GM23338 (cell line): ENCODE measurements around the gene DDX41. TPM values are rescaled to one million over a fixed set of nuclear protein-coding genes. Genes with fewer than 3 reads are reported as not detected.

Source experiments
- ATAC-seq: fragments of 200-7000 bp; cut with Tn5 transposase; 3 replicates; pipeline ENCODE4 v1.9.1; 2020
- DNase-seq: peaks from one replicate; pipeline ENCODE4 v3.0.0-alpha.2; 2015; ENCODE audit warnings: low spot score
- H2AFZ ChIP-seq: fragments of 200-600 bp; sonication (generic); 2 replicates; pipeline ENCODE4 v1.8.0; 2016; ENCODE audit warnings: antibody characterized with exemption, mild to moderate bottlenecking, moderate library complexity
- H3F3A ChIP-seq: fragments of 200-600 bp; sonication (generic); replicated peaks from 2 replicates; pipeline ENCODE4 v1.8.0; 2017; ENCODE audit warnings: antibody characterized with exemption, mixed run types, low read depth
- H3K27ac ChIP-seq: fragments of 200-600 bp; sonication (generic); 2 replicates; pipeline ENCODE4 v1.6.1; 2016; ENCODE audit warnings: low read depth
- H3K27me3 ChIP-seq: fragments of 200-600 bp; sonication (generic); 2 replicates; pipeline ENCODE4 v1.8.0; 2016; ENCODE audit warnings: mild to moderate bottlenecking, mixed run types, moderate library complexity; ENCODE audit not compliant: insufficient read depth
- H3K36me3 ChIP-seq: fragments of 200-600 bp; sonication (generic); 2 replicates; pipeline ENCODE4 v1.8.0; 2016; ENCODE audit warnings: mild to moderate bottlenecking; ENCODE audit not compliant: insufficient read depth
- H3K4me1 ChIP-seq: fragments of 200-600 bp; sonication (generic); 2 replicates; pipeline ENCODE4 v1.8.0; 2016; ENCODE audit warnings: mild to moderate bottlenecking, moderate library complexity; ENCODE audit not compliant: insufficient read depth
- H3K4me2 ChIP-seq: fragments of 200-600 bp; sonication (generic); 2 replicates; pipeline ENCODE4 v1.7.1; 2017; ENCODE audit warnings: mixed run types
- H3K4me3 ChIP-seq: fragments of 200-600 bp; sonication (generic); 2 replicates; pipeline ENCODE4 v1.6.1; 2016; ENCODE audit warnings: mixed run types
- H3K79me2 ChIP-seq: fragments of 200-600 bp; sonication (generic); replicated peaks from 2 replicates; pipeline ENCODE4 v1.8.0; 2017; ENCODE audit warnings: mild to moderate bottlenecking; ENCODE audit not compliant: insufficient read depth
- H3K9me2 ChIP-seq: fragments of 200-600 bp; sonication (generic); 2 replicates; pipeline ENCODE4 v1.8.0; 2017; ENCODE audit not compliant: insufficient read depth
- H4K20me1 ChIP-seq: fragments of 200-600 bp; sonication (generic); replicated peaks from 2 replicates; pipeline ENCODE4 v1.8.0; 2017; ENCODE audit warnings: mild to moderate bottlenecking; ENCODE audit not compliant: insufficient read depth
- H3K27ac Mint-ChIP-seq: 2 replicates; pipeline ENCODE4 v1.8.0; 2020; ENCODE audit warnings: inconsistent platforms, mild to moderate bottlenecking, moderate library complexity, mixed read lengths
- H3K27me3 Mint-ChIP-seq: 3 replicates; pipeline ENCODE4 v1.8.0; 2022; ENCODE audit warnings: low read depth, mild to moderate bottlenecking, moderate library complexity, mixed read lengths, inconsistent platforms; ENCODE audit not compliant: insufficient read depth, poor library complexity
- H3K36me3 Mint-ChIP-seq: 3 replicates; pipeline ENCODE4 v1.8.0; 2021; ENCODE audit warnings: low read depth, mild to moderate bottlenecking, inconsistent platforms, moderate library complexity, mixed read lengths
- H3K4me1 Mint-ChIP-seq: 3 replicates; pipeline ENCODE4 v1.8.0; 2020; ENCODE audit warnings: mild to moderate bottlenecking, inconsistent platforms, mixed read lengths
- H3K4me3 Mint-ChIP-seq: 3 replicates; pipeline ENCODE4 v1.8.0; 2021; ENCODE audit warnings: moderate library complexity, mild to moderate bottlenecking, inconsistent platforms, mixed read lengths
- H3K9me3 Mint-ChIP-seq: 3 replicates; pipeline ENCODE4 v1.8.0; 2020; ENCODE audit warnings: moderate library complexity, mild to moderate bottlenecking, inconsistent platforms, mixed read lengths
- ETS1 ChIP-seq: IDR thresholded peaks from 2 replicates; pipeline ENCODE4 v1.6.1; 2016; ENCODE audit warnings: antibody characterized with exemption
- EZH2 ChIP-seq: fragments of 200-600 bp; sonication (generic); IDR thresholded peaks from one replicate; pipeline ENCODE4 v1.8.0; 2017; ENCODE audit warnings: antibody characterized with exemption, mild to moderate bottlenecking, low read depth; ENCODE audit not compliant: unreplicated experiment
- JUNB ChIP-seq: IDR thresholded peaks from one replicate; pipeline ENCODE4 v1.6.1; 2016; ENCODE audit warnings: antibody characterized with exemption; ENCODE audit not compliant: unreplicated experiment
- NANOG ChIP-seq: IDR thresholded peaks from 2 replicates; pipeline ENCODE4 v1.6.1; 2016; ENCODE audit warnings: antibody characterized with exemption, borderline replicate concordance
- POLR2AphosphoS5 ChIP-seq: IDR thresholded peaks from 2 replicates; pipeline ENCODE4 v1.6.1; 2016; ENCODE audit warnings: antibody characterized with exemption, low read depth
- STAT1 ChIP-seq: IDR thresholded peaks from one replicate; pipeline ENCODE4 v1.6.1; 2016; ENCODE audit warnings: antibody characterized with exemption; ENCODE audit not compliant: unreplicated experiment
- ZNF114 ChIP-seq: fragments of 250-450 bp; sonication (Bioruptor Pico); IDR thresholded peaks from 2 replicates; pipeline ENCODE4 v1.5.0; 2020; ENCODE audit warnings: mild to moderate bottlenecking, moderate library complexity
- ZNF331 ChIP-seq: fragments of 250-450 bp; sonication (Bioruptor Pico); IDR thresholded peaks from 2 replicates; pipeline ENCODE4 v1.5.0; 2020; ENCODE audit warnings: low read depth, mild to moderate bottlenecking, moderate library complexity
- ZNF462 ChIP-seq: fragments of 250-450 bp; sonication (Bioruptor Pico); IDR thresholded peaks from 2 replicates; pipeline ENCODE4 v1.5.0; 2020; ENCODE audit warnings: mild to moderate bottlenecking, moderate library complexity
- polyA plus RNA-seq: library from polyadenylated mRNA; unstranded; fragments of >200 nt; fragmentation: Nextera tagmentation; extraction: Ambion mirVana; gene quantifications from 2 replicates; pipeline ENCODE4 v1.2.1, GENCODE V29; 2016
- total RNA-seq: library from RNA; depleted of rRNA; stranded (reverse); fragments of >200 nt; shearing (Covaris generic); gene quantifications from 2 replicates; pipeline ENCODE4 v1.2.3, GENCODE V29; 2014

DDX41 gene
- total and polyA plus RNA-seq, 2 experiments from 2014 or later = 67.1 to 139 TPM

- Mint-ChIP-seq H3K4me1 (peaks cover 9% of the 10 kb centered on the region), H3K9me3 (no peaks in the 10 kb centered on the region; the same call in 2 of the 3 replicates), H3K27me3 (peaks cover 18% of the 10 kb centered on the region), H3K36me3 (peaks cover 60% of the 10 kb centered on the region), H3K27ac (no peak overlapping the region), H3K4me3 (peak overlapping the region; percentile 32; the same call in 1 of the 3 replicates)
- Histone ChIP-seq H3K4me1 (no peaks in the 10 kb centered on the region; the same call in 1 of the 2 replicates), H3K27me3 (no peaks in the 10 kb centered on the region), H3K9me2 (no peaks in the 10 kb centered on the region), H4K20me1 (peaks cover 8% of the 10 kb centered on the region; the same call in 1 of the 2 replicates), H3K36me3 (peaks cover 21% of the 10 kb centered on the region), H3K79me2 (peaks cover 16% of the 10 kb centered on the region), H2AFZ (no peak overlapping the region), H3K27ac (no peak overlapping the region), H3F3A (peaks cover 13% of the 10 kb centered on the region), H3K4me3 (no peak overlapping the region), H3K4me2 (no peak overlapping the region)
- DNase-seq (no peak), ATAC-seq (no peak)
- no peak for TF ChIP-seq EZH2
- TF ChIP-seq ZNF331 (CRISPR knock-in tag) = no peak
Measured at GRCh38 chr5:177519463-177520235, 2.9 kb upstream of the DDX41 start.

GRCh38 chr5:177515580-177515979 lies 1.2 kb downstream of the DDX41 start:
- peaks cover 12% of the 10 kb centered on the region for H3K4me1 Mint-ChIP-seq
- H3K36me3 Mint-ChIP-seq = peaks cover 75% of the 10 kb centered on the region
- no peaks in the 10 kb centered on the region for H4K20me1 ChIP-seq
- H3K27ac Mint-ChIP-seq = no peak overlapping the region
- ATAC-seq (no peak), DNase-seq (no peak)
- peak overlapping the region; percentile 98 for H3K4me2 ChIP-seq
- H3F3A ChIP-seq = peaks cover 17% of the 10 kb centered on the region
- H3K27me3 ChIP-seq = no peaks in the 10 kb centered on the region
- H3K9me3 Mint-ChIP-seq = no peaks in the 10 kb centered on the region; the same call in 2 of the 3 replicates
- H3K79me2 ChIP-seq = peaks cover 16% of the 10 kb centered on the region
- H3K27me3 Mint-ChIP-seq = peaks cover 18% of the 10 kb centered on the region
- H3K27ac ChIP-seq = no peak overlapping the region
- peak overlapping the region; percentile 91 for H3K4me3 Mint-ChIP-seq
- H3K36me3 ChIP-seq = peaks cover 18% of the 10 kb centered on the region
- H3K9me2 ChIP-seq = no peaks in the 10 kb centered on the region
- peaks cover under 1% of the 10 kb centered on the region; the same call in 1 of the 2 replicates for H3K4me1 ChIP-seq
- H3K4me3 ChIP-seq = peak overlapping the region; percentile 89
- H2AFZ ChIP-seq = no peak overlapping the region
- TF ChIP-seq JUNB = no peak
- TF ChIP-seq STAT1 = no peak
- no peak for TF ChIP-seq ZNF114
- TF ChIP-seq ETS1 = no peak

- H4K20me1 ChIP-seq = no peaks in the 10 kb centered on the region
- no peak overlapping the region for H2AFZ ChIP-seq
- peaks cover 10% of the 10 kb centered on the region; the same call in 1 of the 2 replicates for H3K4me1 ChIP-seq
- H3K4me3 ChIP-seq = no peak overlapping the region
- no peak overlapping the region; the same call in 2 of the 3 replicates for H3K4me3 Mint-ChIP-seq
- H3K79me2 ChIP-seq = peaks cover 16% of the 10 kb centered on the region
- H3F3A ChIP-seq = peaks cover 15% of the 10 kb centered on the region
- H3K36me3 ChIP-seq = peaks cover 13% of the 10 kb centered on the region
- H3K27ac Mint-ChIP-seq = no peak overlapping the region
- no peak for ATAC-seq
- H3K27ac ChIP-seq = no peak overlapping the region
- no peaks in the 10 kb centered on the region for H3K27me3 ChIP-seq
- H3K9me3 Mint-ChIP-seq = peaks cover 2% of the 10 kb centered on the region; the same call in 2 of the 3 replicates
- no peak for DNase-seq
- peaks cover 16% of the 10 kb centered on the region for H3K27me3 Mint-ChIP-seq
- H3K36me3 Mint-ChIP-seq = peaks cover 72% of the 10 kb centered on the region
- no peak overlapping the region for H3K4me2 ChIP-seq
- H3K4me1 Mint-ChIP-seq = peaks cover 23% of the 10 kb centered on the region
- no peaks in the 10 kb centered on the region for H3K9me2 ChIP-seq
- TF ChIP-seq ZNF331 (CRISPR knock-in tag) = no peak
- TF ChIP-seq POLR2AphosphoS5 = no peak
- no peak for TF ChIP-seq ZNF462
- no peak for TF ChIP-seq NANOG
- TF ChIP-seq STAT1 = no peak
Measured at GRCh38 chr5:177514541-177514940, 2.2 kb downstream of the DDX41 start.
